Measurements from ENCODE around the gene IYD.

Gene IYD

GRCh38 chr6:150394053-150394898, 25.5 kb downstream of the IYD start:
- no peaks in the 10 kb centered on the region for H3K36me3 ChIP-seq (ENCODE audit: control insufficient read depth, insufficient read depth, low read length)
- H3K9me3 ChIP-seq (ENCODE audit: control insufficient read depth, low read length) = no peaks in the 10 kb centered on the region
- H3K4me3 ChIP-seq (ENCODE audit: insufficient read depth, low read depth, low read length) = no peak overlapping the region
- no peaks in the 10 kb centered on the region for H3K4me1 ChIP-seq (ENCODE audit: control insufficient read depth, insufficient read depth, low read length)
- no peak overlapping the region for H3K27ac ChIP-seq (ENCODE audit: insufficient read depth, low read depth, low read length, poor library complexity, severe bottlenecking)
- 95% methylated on average over 6 of the region's 6 CpGs for WGBS, 2 experiments
- H3K27me3 ChIP-seq (ENCODE audit: control insufficient read depth, insufficient read depth, low read length, poor library complexity, severe bottlenecking) = no peaks in the 10 kb centered on the region

DNA sequence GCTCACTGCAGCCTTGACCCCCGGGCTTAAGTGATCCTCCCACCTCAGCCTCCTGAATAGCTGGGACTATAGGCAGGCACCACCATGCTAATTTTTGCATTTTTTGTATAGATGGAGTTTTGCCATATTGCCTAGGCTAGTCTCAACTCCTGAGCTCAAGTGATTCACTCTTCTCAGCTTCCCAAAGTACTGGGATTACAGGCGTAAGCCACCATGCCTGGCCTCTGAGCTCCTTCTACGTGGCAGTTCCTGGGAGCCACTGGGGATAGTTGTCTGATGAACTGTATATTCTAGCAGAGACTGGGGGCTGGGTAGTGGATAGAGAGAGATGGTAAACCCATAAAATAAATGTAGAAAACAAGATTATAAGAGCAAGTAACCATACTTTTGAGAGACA, 26.1 kb downstream of the IYD start:
- H3K27me3 ChIP-seq (ENCODE audit: control insufficient read depth, insufficient read depth, low read length, poor library complexity, severe bottlenecking) = no peaks in the 10 kb centered on the region
- no peaks in the 10 kb centered on the region for H3K9me3 ChIP-seq (ENCODE audit: control insufficient read depth, low read length)
- no peaks in the 10 kb centered on the region for H3K4me1 ChIP-seq (ENCODE audit: control insufficient read depth, insufficient read depth, low read length)
- H3K36me3 ChIP-seq (ENCODE audit: control insufficient read depth, insufficient read depth, low read length) = no peaks in the 10 kb centered on the region
- no peak overlapping the region for H3K27ac ChIP-seq (ENCODE audit: insufficient read depth, low read depth, low read length, poor library complexity, severe bottlenecking)
- 85 to 87% methylated on average over 3 of the region's 3 CpGs for WGBS, 2 experiments
- no peak overlapping the region for H3K4me3 ChIP-seq (ENCODE audit: insufficient read depth, low read depth, low read length)

- Histone ChIP-seq H3K27ac (ENCODE audit: insufficient read depth, low read depth, low read length, poor library complexity, severe bottlenecking) (no peak overlapping the region), H3K9me3 (ENCODE audit: control insufficient read depth, low read length) (no peaks in the 10 kb centered on the region), H3K4me3 (ENCODE audit: insufficient read depth, low read depth, low read length) (no peak overlapping the region), H3K27me3 (ENCODE audit: control insufficient read depth, insufficient read depth, low read length, poor library complexity, severe bottlenecking) (no peaks in the 10 kb centered on the region), H3K4me1 (ENCODE audit: control insufficient read depth, insufficient read depth, low read length) (no peaks in the 10 kb centered on the region), H3K36me3 (ENCODE audit: control insufficient read depth, insufficient read depth, low read length) (no peaks in the 10 kb centered on the region)
- 54 to 55% methylated on average over 11 of the region's 12 CpGs for WGBS, 2 experiments
Measured at GRCh38 chr6:150395388-150396009, 26.7 kb downstream of the IYD start.

- H3K4me3 ChIP-seq (ENCODE audit: insufficient read depth, low read depth, low read length) = no peak overlapping the region
- H3K4me1 ChIP-seq (ENCODE audit: control insufficient read depth, insufficient read depth, low read length) = no peaks in the 10 kb centered on the region
- H3K27ac ChIP-seq (ENCODE audit: insufficient read depth, low read depth, low read length, poor library complexity, severe bottlenecking) = no peak overlapping the region
- 72 to 79% methylated on average over 4 of the region's 5 CpGs for WGBS, 2 experiments
- H3K9me3 ChIP-seq (ENCODE audit: control insufficient read depth, low read length) = no peaks in the 10 kb centered on the region
- no peaks in the 10 kb centered on the region for H3K36me3 ChIP-seq (ENCODE audit: control insufficient read depth, insufficient read depth, low read length)
- no peaks in the 10 kb centered on the region for H3K27me3 ChIP-seq (ENCODE audit: control insufficient read depth, insufficient read depth, low read length, poor library complexity, severe bottlenecking)
Measured at GRCh38 chr6:150403458-150404246, 34.8 kb downstream of the IYD start.

- WGBS, 2 experiments = 50% methylated on average over 2 of the region's 2 CpGs
Measured at GRCh38 chr6:150406948-150407347, 38.1 kb downstream of the IYD start.

GRCh38 chr6:150408842-150409241, 40.0 kb downstream of the IYD start:
- Histone ChIP-seq H3K27me3 (ENCODE audit: control insufficient read depth, insufficient read depth, low read length, poor library complexity, severe bottlenecking) (no peaks in the 10 kb centered on the region), H3K9me3 (ENCODE audit: control insufficient read depth, low read length) (no peaks in the 10 kb centered on the region), H3K27ac (ENCODE audit: insufficient read depth, low read depth, low read length, poor library complexity, severe bottlenecking) (no peak overlapping the region), H3K36me3 (ENCODE audit: control insufficient read depth, insufficient read depth, low read length) (no peaks in the 10 kb centered on the region), H3K4me3 (ENCODE audit: insufficient read depth, low read depth, low read length) (no peak overlapping the region), H3K4me1 (ENCODE audit: control insufficient read depth, insufficient read depth, low read length) (no peaks in the 10 kb centered on the region)
- WGBS, 2 experiments = 85 to 88% methylated on average over 6 of the region's 6 CpGs

More at GRCh38 chr6:150406948-150407347, 38.1 kb downstream of the IYD start:
- Histone ChIP-seq H3K9me3 (ENCODE audit: control insufficient read depth, low read length) (no peaks in the 10 kb centered on the region), H3K4me3 (ENCODE audit: insufficient read depth, low read depth, low read length) (no peak overlapping the region), H3K27ac (ENCODE audit: insufficient read depth, low read depth, low read length, poor library complexity, severe bottlenecking) (no peak overlapping the region), H3K27me3 (ENCODE audit: control insufficient read depth, insufficient read depth, low read length, poor library complexity, severe bottlenecking) (no peaks in the 10 kb centered on the region), H3K4me1 (ENCODE audit: control insufficient read depth, insufficient read depth, low read length) (no peaks in the 10 kb centered on the region), H3K36me3 (ENCODE audit: control insufficient read depth, insufficient read depth, low read length) (no peaks in the 10 kb centered on the region)

DNA sequence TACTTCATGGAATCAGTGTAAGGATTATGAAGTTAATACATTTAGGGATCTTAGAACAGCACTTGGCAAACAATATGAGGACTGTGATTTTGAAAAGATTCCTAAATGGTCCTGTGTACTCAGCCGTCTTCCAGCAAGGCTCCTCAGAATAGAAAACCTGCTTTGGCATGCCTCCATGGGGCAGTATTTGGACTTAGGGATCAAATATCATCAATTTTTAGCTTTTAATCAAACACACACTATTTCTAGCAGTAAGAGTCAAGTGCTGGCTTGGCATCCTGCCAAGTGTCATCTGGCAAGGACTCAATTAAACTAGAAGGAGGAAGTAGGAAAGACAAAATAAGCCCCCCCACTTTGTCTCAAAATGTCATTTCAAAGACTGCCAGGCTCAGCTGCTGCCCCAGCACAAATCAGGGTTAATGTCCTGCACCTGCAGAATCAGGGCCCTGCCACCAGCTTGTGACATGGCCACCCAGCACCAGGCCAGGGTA, 40.8 kb downstream of the IYD start:
- H3K27me3 ChIP-seq (ENCODE audit: control insufficient read depth, insufficient read depth, low read length, poor library complexity, severe bottlenecking) = no peaks in the 10 kb centered on the region
- WGBS, 2 experiments = 87 to 92% methylated on average over 1 of the region's 1 CpG
- no peaks in the 10 kb centered on the region for H3K4me1 ChIP-seq (ENCODE audit: control insufficient read depth, insufficient read depth, low read length)
- H3K4me3 ChIP-seq (ENCODE audit: insufficient read depth, low read depth, low read length) = no peak overlapping the region
- H3K36me3 ChIP-seq (ENCODE audit: control insufficient read depth, insufficient read depth, low read length) = no peaks in the 10 kb centered on the region
- H3K27ac ChIP-seq (ENCODE audit: insufficient read depth, low read depth, low read length, poor library complexity, severe bottlenecking) = no peak overlapping the region
- no peaks in the 10 kb centered on the region for H3K9me3 ChIP-seq (ENCODE audit: control insufficient read depth, low read length)

- Histone ChIP-seq H3K36me3 (ENCODE audit: control insufficient read depth, insufficient read depth, low read length) (no peaks in the 10 kb centered on the region), H3K27ac (ENCODE audit: insufficient read depth, low read depth, low read length, poor library complexity, severe bottlenecking) (no peak overlapping the region), H3K4me3 (ENCODE audit: insufficient read depth, low read depth, low read length) (no peak overlapping the region), H3K27me3 (ENCODE audit: control insufficient read depth, insufficient read depth, low read length, poor library complexity, severe bottlenecking) (no peaks in the 10 kb centered on the region), H3K9me3 (ENCODE audit: control insufficient read depth, low read length) (no peaks in the 10 kb centered on the region), H3K4me1 (ENCODE audit: control insufficient read depth, insufficient read depth, low read length) (no peaks in the 10 kb centered on the region)
- 88 to 94% methylated on average over 3 to 4 of the region's 4 CpGs for WGBS, 2 experiments
Measured at GRCh38 chr6:150410399-150410798, 41.6 kb downstream of the IYD start.

GRCh38 chr6:150410906-150411305, 42.1 kb downstream of the IYD start:
- H3K4me1 ChIP-seq (ENCODE audit: control insufficient read depth, insufficient read depth, low read length) = no peaks in the 10 kb centered on the region
- no peaks in the 10 kb centered on the region for H3K27me3 ChIP-seq (ENCODE audit: control insufficient read depth, insufficient read depth, low read length, poor library complexity, severe bottlenecking)
- no peak overlapping the region for H3K4me3 ChIP-seq (ENCODE audit: insufficient read depth, low read depth, low read length)
- no peaks in the 10 kb centered on the region for H3K36me3 ChIP-seq (ENCODE audit: control insufficient read depth, insufficient read depth, low read length)
- WGBS, 2 experiments = 75 to 100% methylated on average over 1 to 2 of the region's 2 CpGs
- no peak overlapping the region for H3K27ac ChIP-seq (ENCODE audit: insufficient read depth, low read depth, low read length, poor library complexity, severe bottlenecking)
- H3K9me3 ChIP-seq (ENCODE audit: control insufficient read depth, low read length) = no peaks in the 10 kb centered on the region

DNA sequence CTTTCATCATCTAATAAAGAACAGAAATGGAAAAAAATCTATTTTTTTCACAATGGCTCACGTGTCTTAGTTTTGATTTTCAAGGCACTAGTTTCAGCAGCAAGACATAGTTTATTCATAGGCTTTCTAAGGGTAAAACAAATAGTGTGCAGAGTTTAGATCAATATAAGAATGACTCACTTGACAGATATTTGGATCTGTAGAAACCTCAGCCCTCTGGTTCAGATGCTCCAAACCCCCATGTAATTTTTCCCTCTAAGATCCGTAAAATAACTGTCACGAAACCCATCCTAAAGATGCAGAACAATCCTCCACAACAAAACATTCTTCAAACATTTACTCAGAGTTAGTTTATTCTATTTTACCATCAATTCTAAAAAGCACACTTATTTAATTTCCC, 43.4 kb downstream of the IYD start:
- Histone ChIP-seq H3K4me3 (ENCODE audit: insufficient read depth, low read depth, low read length) (no peak overlapping the region), H3K36me3 (ENCODE audit: control insufficient read depth, insufficient read depth, low read length) (no peaks in the 10 kb centered on the region), H3K9me3 (ENCODE audit: control insufficient read depth, low read length) (no peaks in the 10 kb centered on the region), H3K27me3 (ENCODE audit: control insufficient read depth, insufficient read depth, low read length, poor library complexity, severe bottlenecking) (peaks cover 1% of the 10 kb centered on the region), H3K27ac (ENCODE audit: insufficient read depth, low read depth, low read length, poor library complexity, severe bottlenecking) (no peak overlapping the region), H3K4me1 (ENCODE audit: control insufficient read depth, insufficient read depth, low read length) (no peaks in the 10 kb centered on the region)
- 85 to 96% methylated on average over 3 of the region's 3 CpGs for WGBS, 2 experiments
